Activated CD4-positive, CD25-positive, alpha-beta regulatory T cell treated with anti-CD3 and anti-CD28 coated beads, Interleukin-2, amount 50 U/mL, for 72 hours (primary cell): ENCODE results near the gene SUCO.
"Not testable (repeated sequence)": the region's sequence is repeated elsewhere in the genome, so short reads cannot be mapped to it uniquely, and the experiment has no call there.

Experiments used
- DNase-seq: peaks from one replicate; pipeline ENCODE4 v3.0.0; 2021

Gene SUCO, protein sequence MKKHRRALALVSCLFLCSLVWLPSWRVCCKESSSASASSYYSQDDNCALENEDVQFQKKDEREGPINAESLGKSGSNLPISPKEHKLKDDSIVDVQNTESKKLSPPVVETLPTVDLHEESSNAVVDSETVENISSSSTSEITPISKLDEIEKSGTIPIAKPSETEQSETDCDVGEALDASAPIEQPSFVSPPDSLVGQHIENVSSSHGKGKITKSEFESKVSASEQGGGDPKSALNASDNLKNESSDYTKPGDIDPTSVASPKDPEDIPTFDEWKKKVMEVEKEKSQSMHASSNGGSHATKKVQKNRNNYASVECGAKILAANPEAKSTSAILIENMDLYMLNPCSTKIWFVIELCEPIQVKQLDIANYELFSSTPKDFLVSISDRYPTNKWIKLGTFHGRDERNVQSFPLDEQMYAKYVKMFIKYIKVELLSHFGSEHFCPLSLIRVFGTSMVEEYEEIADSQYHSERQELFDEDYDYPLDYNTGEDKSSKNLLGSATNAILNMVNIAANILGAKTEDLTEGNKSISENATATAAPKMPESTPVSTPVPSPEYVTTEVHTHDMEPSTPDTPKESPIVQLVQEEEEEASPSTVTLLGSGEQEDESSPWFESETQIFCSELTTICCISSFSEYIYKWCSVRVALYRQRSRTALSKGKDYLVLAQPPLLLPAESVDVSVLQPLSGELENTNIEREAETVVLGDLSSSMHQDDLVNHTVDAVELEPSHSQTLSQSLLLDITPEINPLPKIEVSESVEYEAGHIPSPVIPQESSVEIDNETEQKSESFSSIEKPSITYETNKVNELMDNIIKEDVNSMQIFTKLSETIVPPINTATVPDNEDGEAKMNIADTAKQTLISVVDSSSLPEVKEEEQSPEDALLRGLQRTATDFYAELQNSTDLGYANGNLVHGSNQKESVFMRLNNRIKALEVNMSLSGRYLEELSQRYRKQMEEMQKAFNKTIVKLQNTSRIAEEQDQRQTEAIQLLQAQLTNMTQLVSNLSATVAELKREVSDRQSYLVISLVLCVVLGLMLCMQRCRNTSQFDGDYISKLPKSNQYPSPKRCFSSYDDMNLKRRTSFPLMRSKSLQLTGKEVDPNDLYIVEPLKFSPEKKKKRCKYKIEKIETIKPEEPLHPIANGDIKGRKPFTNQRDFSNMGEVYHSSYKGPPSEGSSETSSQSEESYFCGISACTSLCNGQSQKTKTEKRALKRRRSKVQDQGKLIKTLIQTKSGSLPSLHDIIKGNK (N-terminal part only)

DNA sequence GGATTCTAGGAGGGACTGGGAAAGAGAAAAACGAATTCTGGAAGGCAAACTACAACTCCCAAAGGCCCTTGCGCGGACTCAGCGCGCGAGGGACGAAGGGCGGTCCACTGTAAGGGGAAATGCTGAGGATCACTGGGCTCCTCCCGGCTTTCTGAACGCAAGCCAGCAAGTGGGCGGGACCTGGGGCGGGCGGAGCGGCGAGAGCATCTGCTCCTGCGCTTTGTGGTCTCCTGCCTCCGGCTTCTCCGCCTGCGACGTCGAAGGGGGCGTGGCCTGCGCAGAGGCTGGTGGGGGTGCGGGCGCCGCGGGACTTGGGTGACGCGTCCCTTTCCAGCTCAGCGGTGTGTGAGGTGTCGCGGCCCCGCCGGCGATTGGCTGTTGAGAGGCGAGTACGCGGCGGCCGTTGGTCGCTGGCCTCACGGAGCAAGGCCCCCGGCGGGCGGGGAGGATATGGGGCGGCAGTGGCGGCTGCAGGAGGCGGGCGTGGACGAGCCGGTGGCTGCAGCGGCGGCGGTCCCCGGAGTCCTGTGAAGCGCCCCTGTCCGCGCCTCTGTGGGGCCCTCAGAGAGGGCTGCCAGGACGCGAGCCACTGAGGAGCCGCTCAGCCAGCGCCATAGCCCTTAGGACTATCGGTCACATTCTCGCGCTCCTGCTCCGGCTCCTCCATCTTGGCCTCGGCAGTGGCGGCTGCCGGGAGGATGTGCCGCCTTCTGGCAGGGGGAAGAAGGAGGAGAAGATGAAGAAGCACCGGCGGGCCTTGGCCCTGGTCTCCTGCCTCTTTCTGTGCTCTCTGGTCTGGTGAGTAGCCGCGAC lies at the start of gene SUCO:
TSS of gene SUCO (plus strand) at position 451 of the 813 bp plus-strand sequence. CDS start at position 737, 286 bp downstream.
- DNase-seq, result peak; percentile 99

DNA sequence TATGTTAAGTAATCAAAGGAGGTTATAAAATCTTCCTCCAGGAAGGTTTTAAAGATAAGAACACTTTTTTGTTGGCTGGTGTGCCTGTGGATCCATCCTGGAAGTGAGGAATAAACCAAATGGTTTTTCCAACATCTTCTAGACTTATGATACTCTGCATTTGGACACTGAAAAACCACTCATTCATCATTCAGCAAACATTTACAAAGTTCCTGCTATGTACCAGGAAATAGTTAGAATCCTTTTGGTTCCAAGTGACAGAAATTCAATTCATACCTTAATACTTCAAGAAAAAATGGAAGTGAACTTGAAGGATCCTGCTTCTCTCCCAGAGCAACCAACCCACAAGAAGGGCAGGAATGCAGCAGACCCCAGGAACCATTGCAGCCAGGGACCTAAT lies 49.5 kb upstream of the SUCO start:
- no peak for DNase-seq

DNA sequence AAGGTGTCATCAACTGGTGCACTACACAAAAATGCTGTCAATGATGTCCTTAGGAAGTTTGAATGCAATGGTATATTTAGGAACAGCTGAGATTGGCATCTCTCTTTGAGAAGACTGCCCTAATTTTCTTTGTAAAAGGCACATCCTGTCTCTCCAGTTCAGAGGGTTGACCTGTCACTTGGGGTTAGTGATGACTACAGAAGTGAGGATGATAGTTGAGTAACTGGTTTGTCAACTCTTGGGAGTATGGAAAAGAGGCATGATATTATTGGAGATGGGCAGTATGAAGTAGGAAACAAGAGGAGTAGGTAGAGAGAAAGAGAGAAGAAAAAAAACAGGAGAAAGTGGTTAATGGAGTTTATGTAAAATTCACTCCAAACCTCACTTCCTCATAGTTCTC lies 48.7 kb upstream of the SUCO start:
- DNase-seq, result no peak

DNA sequence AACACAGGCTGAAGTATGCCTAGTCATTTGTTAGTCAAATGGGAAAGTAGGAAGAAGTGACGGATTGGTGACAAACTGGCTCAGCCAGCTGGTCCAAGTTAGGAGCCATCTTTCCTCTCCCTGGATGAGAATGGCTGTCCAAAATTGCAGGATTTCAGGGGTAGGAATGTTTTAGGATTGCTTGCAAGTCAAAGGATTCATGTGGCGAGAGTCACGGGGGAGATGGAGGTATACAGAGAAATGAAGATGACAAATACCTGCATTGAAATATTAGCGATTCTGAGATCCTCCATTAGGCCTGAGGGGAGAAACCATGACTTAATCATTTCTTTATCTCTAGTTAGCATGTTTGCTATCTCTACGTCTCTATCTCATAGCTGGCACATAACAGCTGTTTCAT lies 47.3 kb upstream of the SUCO start:
- DNase-seq, result no peak

DNA sequence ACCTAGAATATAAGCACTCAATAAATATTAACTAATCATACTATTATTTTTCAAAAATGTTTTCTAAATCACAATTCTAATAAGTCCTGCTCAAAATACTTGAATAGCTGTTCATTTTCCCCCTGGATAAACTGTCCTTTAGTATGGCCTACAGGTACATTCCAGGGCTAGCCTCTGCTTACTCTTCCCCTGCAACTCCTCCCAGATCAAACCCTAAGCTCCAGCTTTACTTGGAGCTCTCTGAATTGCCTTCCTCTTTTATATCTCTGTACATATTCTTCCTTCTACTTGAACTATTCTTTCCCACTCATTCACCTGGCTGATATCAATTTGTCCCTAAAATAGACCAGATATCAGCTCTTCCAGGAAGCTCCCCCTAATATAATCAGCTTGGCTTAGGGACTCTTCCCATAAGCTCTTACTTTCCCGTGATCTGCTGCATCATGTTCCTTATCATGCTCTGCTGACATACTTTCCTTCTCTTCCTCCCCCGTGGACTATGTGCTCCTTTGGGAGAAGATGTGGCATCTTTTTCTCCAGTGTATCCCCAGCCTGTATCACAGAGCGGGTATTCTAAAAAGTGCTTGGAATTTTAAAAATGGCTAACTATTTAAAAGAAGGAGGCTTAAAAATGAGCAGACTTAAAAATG lies 46.0 kb upstream of the SUCO start:
- no peak for DNase-seq

DNA sequence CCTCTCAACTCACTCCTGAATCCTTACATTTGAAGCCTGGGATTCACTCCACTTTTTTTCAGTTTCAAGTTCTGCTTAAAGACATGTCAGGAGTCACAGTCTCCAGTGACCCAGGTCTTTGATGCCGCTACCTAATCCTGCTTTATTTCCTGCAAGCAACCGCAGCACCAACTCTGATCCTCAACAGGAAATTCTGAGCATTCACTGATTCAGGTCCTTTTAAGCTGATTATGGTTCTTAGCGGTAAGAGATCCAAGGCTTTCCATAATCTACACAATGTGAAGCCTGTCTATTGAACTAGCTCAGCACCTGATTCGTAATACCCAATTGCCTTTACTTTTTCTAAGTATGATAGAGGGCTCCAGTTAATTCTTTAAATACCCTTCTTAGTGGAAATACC lies 45.4 kb upstream of the SUCO start:
- DNase-seq, result no peak

DNA sequence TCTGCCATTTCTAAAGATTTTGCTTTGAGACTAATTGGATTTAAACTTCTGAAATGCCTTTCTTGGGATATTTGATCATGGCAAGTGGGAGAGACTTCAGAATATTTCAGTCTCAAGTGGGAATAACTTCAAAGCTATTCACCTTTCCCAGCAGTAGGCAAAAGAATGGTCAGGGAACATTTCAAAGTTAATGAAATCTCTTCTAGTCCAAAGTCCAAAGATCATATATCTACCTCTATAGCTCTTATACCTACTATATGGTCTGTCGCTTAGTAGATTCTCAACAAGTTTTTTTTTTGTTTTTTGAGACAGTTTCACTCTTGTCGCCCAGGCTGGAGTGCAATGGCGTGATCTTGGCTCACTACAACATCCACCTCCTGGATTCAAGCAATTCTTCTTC lies 44.6 kb upstream of the SUCO start:
- no peak for DNase-seq

DNA sequence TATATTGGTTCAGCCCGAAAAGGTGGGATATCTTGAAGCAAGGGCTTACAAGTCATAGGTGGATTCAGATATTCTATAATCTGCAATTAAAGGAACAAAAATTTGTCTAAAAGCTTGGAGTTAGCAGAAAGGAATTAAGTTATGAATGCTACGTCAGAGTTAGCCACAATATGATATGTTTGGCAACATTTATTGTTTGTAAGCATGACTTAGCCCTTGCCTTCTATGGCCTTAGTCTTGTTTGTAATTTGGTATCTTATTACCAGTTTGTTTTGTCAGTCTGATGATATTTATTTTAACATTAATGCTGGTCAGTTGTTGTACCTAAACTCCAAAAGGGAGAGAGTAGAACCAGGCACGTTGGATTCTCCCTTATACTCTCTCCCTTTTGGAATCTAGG lies 43.1 kb upstream of the SUCO start:
- no peak for DNase-seq

DNA sequence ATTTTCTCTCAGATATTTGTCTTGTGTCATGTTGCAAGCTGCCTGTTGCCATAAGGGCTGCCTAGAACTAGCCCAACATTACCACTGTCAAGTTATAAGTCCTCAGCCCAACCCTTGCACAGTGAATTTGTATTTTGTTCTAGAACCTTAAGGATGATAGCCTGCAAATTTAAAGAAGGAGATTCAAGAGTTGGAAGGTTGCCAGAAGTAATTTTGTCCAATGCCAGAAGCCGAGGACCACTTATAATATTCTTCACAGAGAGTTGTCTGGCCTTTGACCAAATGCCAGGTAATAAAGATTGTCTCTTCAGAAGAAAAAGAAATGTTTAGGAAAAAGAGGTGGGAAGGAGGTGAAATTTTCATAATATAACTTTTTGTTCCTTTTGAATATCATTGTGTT lies 40.5 kb upstream of the SUCO start:
- DNase-seq, result no peak

DNA sequence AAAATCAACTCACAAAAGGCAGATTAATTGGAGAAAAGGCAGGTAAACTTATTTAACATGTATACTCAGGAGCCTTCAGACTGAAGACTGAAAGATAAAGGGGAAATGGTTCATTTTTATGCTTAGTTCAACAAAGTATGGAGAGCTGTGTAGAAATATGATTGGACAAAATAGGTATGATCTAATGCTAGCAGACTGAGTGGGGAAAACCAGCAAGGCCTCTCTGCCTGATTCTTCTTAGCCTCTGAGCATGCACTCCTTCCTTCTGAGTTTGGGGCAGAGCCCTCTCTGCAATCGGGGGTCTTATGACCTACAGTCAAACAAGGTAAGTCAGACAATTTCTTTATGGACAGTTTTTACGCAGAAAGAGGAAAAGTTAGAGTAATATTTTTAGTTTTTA lies 38.8 kb upstream of the SUCO start:
- DNase-seq, result no peak

DNA sequence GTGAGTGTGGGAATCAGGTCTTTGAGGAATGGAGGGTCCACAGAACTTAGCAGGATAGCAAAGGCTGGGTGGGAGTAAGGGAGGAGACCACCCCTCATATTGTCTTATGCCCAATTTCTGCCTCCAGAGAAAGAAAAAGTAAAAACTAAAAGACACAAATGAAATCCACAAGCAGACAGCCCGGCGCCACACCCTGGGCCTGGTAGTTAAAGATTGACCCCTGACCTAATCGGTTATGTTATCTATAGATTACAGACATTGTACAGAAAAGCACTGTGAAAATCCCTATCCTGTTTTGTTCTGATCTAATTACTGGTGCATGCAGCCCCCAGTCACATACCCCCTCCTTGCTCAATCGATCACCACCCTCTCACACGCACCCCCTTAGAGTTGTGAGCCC lies 36.8 kb upstream of the SUCO start:
- not testable (repeated sequence) for DNase-seq

DNA sequence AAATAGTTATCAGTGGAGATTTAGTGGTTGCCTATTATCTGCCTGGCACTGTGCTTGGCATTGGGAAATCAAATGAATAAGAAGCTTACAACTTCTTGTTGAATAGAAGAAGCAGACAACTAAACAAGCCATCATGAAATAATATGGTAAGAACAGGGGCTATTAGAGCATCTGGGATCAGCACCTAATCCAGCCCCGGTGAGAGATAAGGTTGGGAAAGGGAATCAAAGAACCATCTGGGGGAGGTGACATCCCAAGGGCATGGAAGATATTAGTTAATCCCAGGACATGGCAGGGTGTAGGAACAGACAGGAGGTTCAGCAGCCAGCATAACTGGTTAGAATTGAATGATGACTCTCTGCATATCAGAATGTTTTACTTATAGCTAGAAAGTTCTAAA lies 36.3 kb upstream of the SUCO start:
- no peak for DNase-seq

DNA sequence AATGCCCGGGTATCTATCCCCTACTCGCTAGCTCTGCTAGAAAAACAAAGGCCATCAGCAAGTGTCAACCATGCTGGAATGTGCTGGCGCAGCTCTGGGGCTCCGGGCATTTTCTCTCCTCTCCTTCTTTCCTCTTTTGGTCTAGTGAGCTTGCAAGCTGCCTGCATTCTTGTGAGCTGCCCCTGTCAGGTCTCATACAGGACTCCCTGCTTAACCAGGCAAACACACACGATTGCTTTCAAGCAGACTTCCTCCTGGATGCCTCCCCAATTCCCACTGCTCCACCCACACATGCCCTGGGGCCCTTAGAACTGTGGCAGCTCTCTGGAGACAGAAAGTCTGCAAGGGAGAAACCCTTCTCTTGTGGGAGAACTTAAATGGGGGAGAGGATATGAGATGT lies 35.7 kb upstream of the SUCO start:
- DNase-seq, result no peak

DNA sequence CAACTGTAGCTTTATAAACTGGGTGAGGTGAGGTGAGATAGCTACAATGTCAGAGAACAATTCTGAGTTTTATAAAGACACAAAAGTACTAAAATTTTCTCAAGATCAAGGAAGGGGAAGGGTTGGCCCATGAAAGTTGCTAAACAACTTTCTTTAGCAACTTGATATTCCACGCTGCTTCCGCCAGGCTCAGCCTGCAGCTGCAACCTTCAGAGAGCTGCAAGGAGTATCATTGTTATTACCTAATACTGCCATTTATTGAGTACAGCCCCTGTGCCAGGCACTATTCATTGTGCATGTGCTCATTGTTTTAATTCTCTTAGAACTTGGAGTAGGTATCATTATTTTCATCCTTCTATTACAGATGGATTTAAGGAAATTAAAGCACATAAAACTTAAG lies 34.1 kb upstream of the SUCO start:
- no peak for DNase-seq

DNA sequence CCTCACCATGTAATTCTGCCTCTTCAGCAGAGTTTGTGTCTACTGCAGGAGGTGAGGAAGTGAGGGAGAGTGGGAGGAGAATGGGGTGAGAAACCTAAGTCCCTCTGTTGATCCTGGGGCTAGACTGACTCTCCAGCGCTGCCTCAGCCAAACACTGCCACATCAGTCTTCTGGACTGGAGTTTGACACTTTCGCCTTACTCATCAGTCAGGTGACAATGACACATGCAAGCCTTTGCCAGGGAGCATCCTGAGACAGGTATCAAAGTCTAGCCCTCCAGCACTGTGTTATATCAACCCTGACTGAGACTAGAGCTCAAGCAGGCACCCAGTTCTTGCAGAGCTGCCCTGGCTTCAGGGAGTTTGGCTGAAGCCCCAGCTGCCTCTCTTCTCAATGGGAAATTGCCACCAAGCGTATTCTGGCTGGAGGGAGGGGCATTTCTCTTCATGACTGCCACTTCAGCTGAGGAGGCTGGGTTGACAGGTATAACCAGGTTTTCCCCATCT lies 33.3 kb upstream of the SUCO start:
- no peak for DNase-seq

DNA sequence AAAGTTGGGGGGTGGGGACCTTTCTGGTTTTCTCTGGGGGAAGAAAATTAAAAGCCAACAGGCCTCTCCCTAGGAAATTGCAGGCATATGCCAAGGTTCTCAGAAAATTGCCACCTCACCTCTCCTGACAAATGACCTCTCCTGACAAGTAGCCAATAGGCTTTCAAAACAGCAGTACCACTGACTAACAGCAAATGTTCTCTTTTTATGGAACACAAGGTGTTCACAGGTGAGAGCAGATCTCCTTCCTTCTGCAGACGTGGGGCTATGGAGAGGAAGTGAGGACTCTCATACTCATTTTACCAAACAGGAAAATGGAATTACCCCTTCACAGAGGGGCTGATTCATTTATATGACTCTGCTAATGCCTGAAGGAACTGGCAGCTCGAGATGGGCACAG lies 32.7 kb upstream of the SUCO start:
- no peak for DNase-seq

DNA sequence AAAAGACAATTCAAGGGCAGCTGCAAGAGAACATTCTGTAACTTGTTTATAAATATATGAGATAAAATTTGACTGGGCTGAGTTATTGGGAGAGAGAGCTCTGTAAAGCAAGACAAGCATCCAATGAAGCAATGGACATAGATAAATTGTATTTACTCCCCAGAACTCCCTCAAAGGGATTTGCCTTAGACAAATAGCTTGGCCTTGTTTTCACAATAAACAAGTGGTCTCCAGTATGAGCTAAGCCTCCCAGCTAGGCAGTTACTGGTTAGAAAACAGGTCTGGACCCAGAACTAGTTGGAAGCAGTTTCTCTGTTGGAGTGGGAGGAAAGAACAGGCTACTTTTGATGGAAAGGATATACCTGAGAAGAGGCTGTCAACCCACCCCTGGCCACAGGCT lies 25.2 kb upstream of the SUCO start:
- no peak for DNase-seq

DNA sequence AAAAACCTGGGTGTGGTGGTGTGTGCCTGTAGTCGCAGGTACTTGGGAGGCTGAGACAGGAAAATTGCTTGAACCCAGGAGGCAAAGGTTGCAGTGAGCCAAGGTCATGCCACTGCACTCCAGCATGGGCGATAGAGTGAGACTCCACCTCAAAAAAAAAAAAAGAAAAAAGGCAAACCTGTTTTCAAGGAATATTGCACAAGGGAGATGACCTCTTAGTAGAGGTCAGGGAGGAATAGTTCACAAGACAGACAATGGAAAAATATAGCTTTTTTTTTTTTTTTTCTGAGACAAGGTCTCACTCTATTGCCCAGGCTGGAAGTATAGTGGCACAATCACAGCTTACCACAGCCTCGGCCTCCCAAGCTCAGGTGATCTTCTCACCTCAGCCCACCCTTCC lies 22.5 kb upstream of the SUCO start:
- DNase-seq, result no peak

DNA sequence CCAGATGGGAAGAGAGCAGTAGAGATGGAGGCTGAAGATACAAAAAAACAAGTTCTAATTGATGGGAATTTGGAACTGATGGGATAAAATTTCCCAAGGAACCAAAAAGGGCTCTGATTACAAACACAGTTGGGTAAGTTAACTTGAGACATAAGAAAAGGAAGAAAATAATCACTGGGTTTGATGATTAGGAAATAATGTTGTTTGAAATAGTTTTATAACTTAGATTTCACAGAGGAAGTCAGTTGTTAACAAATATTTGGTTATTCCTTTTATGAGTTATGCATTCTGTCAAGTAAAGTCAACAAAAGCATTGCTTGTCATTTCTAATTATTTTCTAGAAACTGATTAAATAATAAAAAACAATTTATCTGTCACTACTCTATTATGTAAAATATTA lies 20.4 kb upstream of the SUCO start:
- DNase-seq, result no peak

DNA sequence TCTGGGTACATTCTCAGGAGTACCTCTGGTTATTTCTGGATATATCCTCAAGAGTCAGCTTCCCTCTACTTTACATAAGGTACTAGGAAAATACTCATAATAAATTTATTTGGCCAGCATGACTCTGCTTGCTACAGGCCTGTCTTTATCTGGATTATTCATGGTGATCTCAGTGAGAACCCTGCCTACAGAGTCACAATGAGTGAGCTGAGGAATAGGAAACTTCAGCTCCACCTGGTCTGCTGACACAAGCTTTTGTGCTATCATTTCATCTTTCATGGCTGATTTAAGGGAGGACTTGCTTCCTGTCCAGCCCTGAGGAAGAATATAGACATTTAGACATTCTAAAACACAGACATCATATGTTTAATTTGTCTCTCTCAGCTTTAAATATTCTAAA lies 19.5 kb upstream of the SUCO start:
- DNase-seq, result no peak

DNA sequence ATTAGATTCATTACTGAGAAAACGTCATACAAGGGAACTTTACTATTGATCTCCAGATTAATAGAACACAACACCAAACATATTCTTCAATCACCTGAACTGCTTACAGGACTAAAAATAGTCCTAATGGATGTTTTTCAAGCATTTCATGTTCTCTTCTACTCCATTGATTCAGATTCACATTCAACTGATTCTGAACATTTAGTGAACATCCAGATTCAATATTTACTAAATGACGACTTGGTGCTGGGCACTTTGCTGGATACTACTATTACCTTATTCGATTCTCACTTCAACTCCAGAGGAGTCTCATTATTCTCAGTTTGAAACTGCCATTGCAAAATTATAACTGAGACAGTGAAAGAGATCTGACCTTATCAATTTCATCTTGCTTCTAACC lies 18.8 kb upstream of the SUCO start:
- no peak for DNase-seq

DNA sequence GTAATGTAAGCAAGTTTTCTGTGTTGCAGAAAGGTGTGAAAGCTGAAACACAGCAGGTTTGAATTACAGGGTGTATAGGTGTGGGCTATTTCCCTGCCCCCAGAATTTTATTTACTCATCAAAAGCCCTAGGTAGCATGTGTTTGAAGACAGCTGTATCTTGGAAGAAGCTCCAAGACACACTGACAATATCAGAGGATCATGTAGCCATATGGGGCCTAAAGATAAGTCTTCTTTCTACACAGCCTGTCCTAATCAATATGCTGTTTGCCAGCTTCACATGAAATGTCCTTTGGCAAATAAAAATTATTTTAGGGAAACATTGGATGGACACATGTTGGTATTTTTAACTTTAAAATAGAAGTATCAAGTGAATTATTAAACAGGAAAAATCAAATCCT lies 17.5 kb upstream of the SUCO start:
- DNase-seq, result no peak
